ENCODE results near the gene TBC1D4. TPM values are rescaled to one million over a fixed set of nuclear protein-coding genes. Genes with fewer than 3 reads are reported as not detected.

Gene TBC1D4
- total RNA-seq, 1 experiment from 2014 or later: 6.7 TPM

- DNase-seq (ENCODE audit: low read depth): no peak
Measured at GRCh38 chr13:75417656-75418055, 64.3 kb downstream of the TBC1D4 start.

GRCh38 chr13:75417012-75417384 is 65.0 kb downstream of the TBC1D4 start:
- peak; percentile 28 for DNase-seq (ENCODE audit: low read depth)

GRCh38 chr13:75416327-75417011 is 65.5 kb downstream of the TBC1D4 start:
- DNase-seq (ENCODE audit: low read depth): no peak

GRCh38 chr13:75415694-75416093 is 66.3 kb downstream of the TBC1D4 start:
- peak; percentile 14 for DNase-seq (ENCODE audit: low read depth)

- no peak for DNase-seq (ENCODE audit: low read depth)
Measured at GRCh38 chr13:75415171-75415570, 66.8 kb downstream of the TBC1D4 start.

GRCh38 chr13:75414036-75414827 is 67.7 kb downstream of the TBC1D4 start:
- no peak for DNase-seq (ENCODE audit: low read depth)

GRCh38 chr13:75411924-75412537 is 69.9 kb downstream of the TBC1D4 start:
- DNase-seq (ENCODE audit: low read depth): no peak

GRCh38 chr13:75410207-75410606 is 71.8 kb downstream of the TBC1D4 start:
- DNase-seq (ENCODE audit: low read depth): no peak

GRCh38 chr13:75407998-75408397 is 74.0 kb downstream of the TBC1D4 start:
- no peak for DNase-seq (ENCODE audit: low read depth)

- no peak for DNase-seq (ENCODE audit: low read depth)
Measured at GRCh38 chr13:75407473-75407872, 74.5 kb downstream of the TBC1D4 start.

GRCh38 chr13:75405976-75406703 is 75.8 kb downstream of the TBC1D4 start:
- DNase-seq (ENCODE audit: low read depth): no peak

GRCh38 chr13:75404726-75405125 is 77.2 kb downstream of the TBC1D4 start:
- no peak for DNase-seq (ENCODE audit: low read depth)

- DNase-seq (ENCODE audit: low read depth): no peak
Measured at GRCh38 chr13:75402787-75403186, 79.2 kb downstream of the TBC1D4 start.

GRCh38 chr13:75400775-75401174 is 81.2 kb downstream of the TBC1D4 start:
- DNase-seq (ENCODE audit: low read depth): no peak

GRCh38 chr13:75399879-75400217 is 82.1 kb downstream of the TBC1D4 start:
- no peak for DNase-seq (ENCODE audit: low read depth)

GRCh38 chr13:75399168-75399878 is 82.6 kb downstream of the TBC1D4 start:
- DNase-seq (ENCODE audit: low read depth): no peak

GRCh38 chr13:75398072-75398471 is 83.9 kb downstream of the TBC1D4 start:
- DNase-seq (ENCODE audit: low read depth): no peak

- no peak for DNase-seq (ENCODE audit: low read depth)
Measured at GRCh38 chr13:75395901-75396300, 86.1 kb downstream of the TBC1D4 start.

- DNase-seq (ENCODE audit: low read depth): no peak
Measured at GRCh38 chr13:75395066-75395465, 86.9 kb downstream of the TBC1D4 start.

- no peak for DNase-seq (ENCODE audit: low read depth)
Measured at GRCh38 chr13:75393839-75394520, 88.0 kb downstream of the TBC1D4 start.
